GM21390 (cell line): ENCODE data around the gene FAM240B.

Experiments
- ATAC-seq: cut with Tn5 transposase; IDR thresholded peaks from one replicate; pipeline ENCODE4 v1.9.1; 2021; ENCODE audit not compliant: unreplicated experiment

Gene FAM240B

GRCh38 chr9:38671372-38671731, 48.6 kb downstream of the FAM240B start:
- no peak for ATAC-seq

- no peak for ATAC-seq
Measured at GRCh38 chr9:38670542-38671371, 49.2 kb downstream of the FAM240B start.

GRCh38 chr9:38668791-38669466, 51.0 kb downstream of the FAM240B start:
- no peak for ATAC-seq

GRCh38 chr9:38662763-38663593, 57.0 kb downstream of the FAM240B start:
- ATAC-seq, result no peak

GRCh38 chr9:38659538-38659937, 60.4 kb downstream of the FAM240B start:
- no peak for ATAC-seq

GRCh38 chr9:38656896-38657295, 63.0 kb downstream of the FAM240B start:
- ATAC-seq, result no peak

- ATAC-seq, result no peak
Measured at GRCh38 chr9:38652486-38652885, 67.4 kb downstream of the FAM240B start.

- no peak for ATAC-seq
Measured at GRCh38 chr9:38652044-38652443, 67.9 kb downstream of the FAM240B start.

GRCh38 chr9:38651400-38652042, 68.4 kb downstream of the FAM240B start:
- no peak for ATAC-seq

- no peak for ATAC-seq
Measured at GRCh38 chr9:38650564-38650963, 69.4 kb downstream of the FAM240B start.

GRCh38 chr9:38649731-38650363, 70.1 kb downstream of the FAM240B start:
- no peak for ATAC-seq

GRCh38 chr9:38644601-38645000, 75.3 kb downstream of the FAM240B start:
- no peak for ATAC-seq
